ENCODE data around the gene APOBEC3A.

GRCh38 chr22:38923463-38924346 is 33.7 kb upstream of the APOBEC3A start:
- peak; percentile 20 to 54 (median 30) for TF ChIP-seq CTCF (IDR thresholded peaks at IDR 0.05)
- peak in 1 of 3 donors; percentile 69 for TF ChIP-seq POLR2AphosphoS5 (IDR thresholded peaks at IDR 0.05)
- TF ChIP-seq POLR2A (IDR thresholded peaks at IDR 0.05), result peak; percentile 30
